HG03520 (cell line): ENCODE measurements around the gene HSPA5.
"Not testable (repeated sequence)": the region's sequence is repeated elsewhere in the genome, so short reads cannot be mapped to it uniquely, and the experiment has no call there.

Source experiments
- ATAC-seq: cut with Tn5 transposase; IDR thresholded peaks from one replicate; pipeline ENCODE4 v1.9.1; 2021; ENCODE audit warnings: mild to moderate bottlenecking, moderate library complexity; ENCODE audit not compliant: unreplicated experiment

HSPA5 gene

DNA sequence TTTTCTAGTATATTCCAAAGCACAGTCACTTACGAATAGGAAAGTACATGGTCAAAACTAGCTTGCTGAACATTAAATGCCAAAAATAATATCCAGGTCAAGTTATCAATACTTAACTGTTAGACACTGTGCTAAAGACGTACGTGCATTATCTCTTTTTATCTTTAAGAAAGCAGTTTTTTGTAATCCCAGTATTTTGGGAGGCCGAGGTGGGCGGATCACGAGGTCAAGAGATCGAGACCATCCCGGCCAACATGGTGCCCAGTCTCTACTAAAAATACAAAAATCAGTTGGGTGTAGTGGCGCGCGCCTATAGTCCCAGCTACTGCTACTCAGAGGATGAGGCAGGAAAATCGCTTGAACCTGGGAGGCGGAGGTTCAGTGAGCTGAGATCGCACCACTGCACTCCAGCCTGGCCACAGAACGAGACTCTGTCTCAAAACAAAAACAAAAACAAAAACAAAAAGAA lies 2.7 kb upstream of the HSPA5 start:
- ATAC-seq = no peak

DNA sequence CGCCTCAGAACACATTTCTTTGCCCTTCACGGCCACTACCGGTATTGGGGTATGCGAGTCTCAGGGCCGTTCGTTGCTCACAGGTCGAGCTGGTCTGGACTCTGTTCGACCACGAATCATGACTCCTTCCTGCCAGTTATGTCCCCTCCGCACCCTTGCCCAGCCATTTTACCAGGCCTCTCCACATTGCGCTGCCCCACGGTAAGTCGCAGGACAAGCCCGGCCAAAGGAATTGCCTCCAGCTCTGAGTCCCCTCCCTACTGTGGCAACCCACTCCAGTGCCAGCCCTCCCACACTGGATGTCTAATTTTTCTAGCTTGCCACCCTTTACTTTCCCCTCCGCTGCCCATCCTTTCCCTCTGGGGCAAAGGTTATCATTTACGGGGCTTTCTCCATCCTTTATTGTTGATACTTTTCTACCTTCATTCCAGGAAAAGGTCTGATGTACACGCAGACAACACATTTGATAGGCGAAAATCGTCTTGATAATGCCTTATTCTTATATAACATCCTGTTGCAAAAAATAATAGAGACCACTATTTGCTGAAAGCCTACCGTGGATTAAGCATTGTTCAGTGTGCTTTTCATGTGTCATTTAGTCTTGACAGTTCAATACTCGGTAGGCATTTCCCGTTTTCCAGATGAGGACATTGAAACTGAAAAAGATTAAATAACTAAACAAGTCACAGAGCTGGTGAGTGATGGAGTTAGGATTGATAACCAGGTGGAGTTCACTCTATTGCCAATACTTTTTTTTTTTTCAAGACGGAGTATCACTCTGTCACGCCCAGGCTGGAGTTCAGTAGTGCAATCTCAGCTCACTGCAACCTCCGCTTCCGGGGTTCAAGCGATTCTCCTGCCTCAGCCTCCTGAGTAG lies 958 bp upstream of the HSPA5 start:
- no peak for ATAC-seq

- peak; percentile 2 for ATAC-seq
These were observed 519 bp downstream of the HSPA5 start for GRCh38 chr9:125240649-125240999.

- ATAC-seq = no peak
These were observed 1.2 kb downstream of the HSPA5 start for GRCh38 chr9:125239631-125240597.

- no peak for ATAC-seq
These were observed 2.2 kb downstream of the HSPA5 start for GRCh38 chr9:125238915-125239446.

GRCh38 chr9:125238127-125238914 lies 2.8 kb downstream of the HSPA5 start:
- no peak for ATAC-seq

DNA sequence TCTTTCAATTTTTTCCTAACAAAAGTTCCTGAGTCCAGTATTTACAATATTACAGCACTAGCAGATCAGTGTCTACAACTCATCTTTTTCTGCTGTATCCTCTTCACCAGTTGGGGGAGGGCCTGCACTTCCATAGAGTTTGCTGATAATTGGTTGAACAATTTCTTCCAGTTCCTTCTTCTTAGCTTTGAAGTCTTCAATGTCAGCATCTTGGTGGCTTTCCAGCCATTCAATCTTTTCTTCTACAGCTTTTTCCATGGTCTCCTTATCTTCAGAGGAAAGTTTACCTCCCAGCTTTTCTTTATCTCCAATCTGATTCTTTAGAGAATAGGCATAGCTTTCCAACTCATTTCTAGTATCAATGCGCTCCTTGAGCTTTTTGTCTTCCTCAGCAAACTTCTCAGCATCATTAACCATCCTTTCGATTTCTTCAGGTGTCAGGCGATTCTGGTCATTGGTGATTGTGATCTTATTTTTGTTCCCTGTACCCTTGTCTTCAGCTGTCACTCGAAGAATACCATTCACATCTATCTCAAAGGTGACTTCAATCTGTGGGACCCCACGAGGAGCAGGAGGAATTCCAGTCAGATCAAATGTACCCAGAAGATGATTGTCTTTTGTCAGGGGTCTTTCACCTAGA lies 4.5 kb downstream of the HSPA5 start:
- not testable (repeated sequence) for ATAC-seq

GRCh38 chr9:125235804-125236519 lies 5.2 kb downstream of the HSPA5 start:
- no peak for ATAC-seq

DNA sequence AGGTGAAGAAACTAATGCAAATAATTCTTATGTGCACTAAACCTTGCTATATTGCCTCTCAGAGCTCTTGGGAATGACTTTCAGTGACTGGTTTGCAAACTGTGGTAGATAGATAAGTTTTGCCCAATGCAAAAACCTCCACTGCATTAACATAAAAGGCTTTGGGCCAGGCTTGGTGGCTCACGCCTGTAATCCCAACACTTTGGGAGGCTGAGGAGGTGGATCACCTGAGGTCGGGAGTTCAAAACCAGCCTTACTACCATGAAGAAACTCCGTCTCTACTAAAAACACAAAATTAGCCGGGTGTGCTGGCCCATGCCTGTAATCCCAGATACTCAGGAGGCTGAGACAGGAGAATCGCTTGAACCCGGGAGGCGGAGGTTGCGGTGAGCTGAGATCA lies 7.0 kb downstream of the HSPA5 start:
- not testable (repeated sequence) for ATAC-seq

GRCh38 chr9:125233678-125234077 lies 7.5 kb downstream of the HSPA5 start:
- no peak for ATAC-seq

GRCh38 chr9:125227761-125228160 lies 13.4 kb downstream of the HSPA5 start:
- ATAC-seq = no peak

DNA sequence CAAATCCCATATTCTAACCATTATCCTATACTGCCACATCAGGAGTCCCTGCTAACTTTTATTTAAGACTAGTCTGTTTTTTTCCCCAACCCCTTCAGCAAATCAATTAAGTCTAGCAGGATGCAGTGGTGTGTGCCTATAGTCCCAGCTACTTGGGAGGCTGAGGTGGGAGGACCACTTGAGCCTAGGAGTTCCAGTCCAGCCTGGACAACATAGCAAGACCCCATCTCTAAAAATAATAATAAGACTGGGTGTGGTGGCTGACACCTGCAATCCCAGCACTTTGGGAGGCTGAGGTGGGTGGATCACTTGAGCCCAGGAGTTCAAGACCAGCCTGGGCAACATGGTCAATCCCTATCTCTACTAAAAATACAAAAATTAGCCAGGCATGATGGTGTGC lies 16.3 kb downstream of the HSPA5 start:
- ATAC-seq = not testable (repeated sequence)

DNA sequence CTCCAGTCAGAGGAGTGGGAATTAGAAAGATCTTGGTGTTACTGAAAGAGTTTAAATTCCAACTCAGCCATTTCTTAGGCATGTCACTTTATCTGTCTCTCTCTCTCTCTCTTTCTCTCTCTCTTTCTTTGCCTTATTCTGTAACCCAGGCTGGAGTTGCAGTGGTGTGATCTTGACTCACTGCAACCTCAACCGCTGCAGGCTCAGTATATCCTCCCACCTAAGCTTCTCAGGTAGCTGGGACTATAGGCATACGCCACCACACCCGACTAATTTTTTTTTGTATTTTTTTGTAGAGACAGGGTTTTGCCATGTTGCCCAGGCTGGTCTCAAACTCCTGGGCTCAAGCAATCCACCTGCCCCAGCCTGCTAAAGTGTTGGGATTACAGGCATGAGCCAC lies 22.5 kb downstream of the HSPA5 start:
- no peak for ATAC-seq

- no peak for ATAC-seq
These were observed 27.0 kb downstream of the HSPA5 start for GRCh38 chr9:125214186-125214585.

- ATAC-seq = no peak
These were observed 36.7 kb downstream of the HSPA5 start for GRCh38 chr9:125204477-125204876.

DNA sequence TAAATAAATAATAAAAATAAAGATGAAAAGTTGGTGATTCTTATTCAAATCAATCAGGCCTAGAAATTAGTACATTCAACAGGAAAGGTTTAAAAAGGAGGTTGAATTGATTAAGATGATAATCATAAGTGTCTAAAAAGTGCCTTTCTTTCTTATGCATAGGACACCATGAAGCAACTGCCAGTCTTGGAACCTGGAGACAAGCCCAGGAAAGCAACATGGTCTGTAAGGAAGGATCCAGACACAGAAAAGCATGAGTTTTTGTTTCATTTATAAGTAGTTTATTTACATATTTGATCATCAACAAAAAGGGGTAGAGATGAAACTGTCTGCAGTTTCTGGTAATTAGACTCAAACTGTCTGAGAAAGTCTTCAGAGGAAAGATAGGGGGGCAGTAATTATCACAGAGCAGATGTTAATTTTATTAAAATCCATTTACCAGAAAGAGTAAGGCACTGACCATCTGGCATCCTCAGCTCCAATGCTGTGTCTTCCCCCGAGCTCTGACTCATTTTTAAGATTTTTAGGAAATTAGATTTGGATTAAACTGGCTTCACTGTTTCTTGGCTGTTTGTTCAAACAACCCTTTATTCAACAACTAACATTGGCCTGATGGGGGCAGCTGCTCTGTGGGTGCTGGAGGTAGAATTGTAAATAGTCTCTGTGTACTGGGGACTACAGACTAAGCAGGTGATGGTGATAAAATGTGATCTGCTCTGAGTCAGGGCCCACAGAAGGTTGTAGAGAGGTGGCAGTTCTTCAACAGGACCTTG lies 38.1 kb downstream of the HSPA5 start:
- ATAC-seq = no peak

- peak; percentile 97 for ATAC-seq
These were observed 40.7 kb downstream of the HSPA5 start, which contains the start of gene RABEPK for GRCh38 chr9:125200216-125201047. TSS of gene RABEPK (plus strand) at chr9:125200542. CDS start at chr9:125203014, 2,472 bp downstream.

DNA sequence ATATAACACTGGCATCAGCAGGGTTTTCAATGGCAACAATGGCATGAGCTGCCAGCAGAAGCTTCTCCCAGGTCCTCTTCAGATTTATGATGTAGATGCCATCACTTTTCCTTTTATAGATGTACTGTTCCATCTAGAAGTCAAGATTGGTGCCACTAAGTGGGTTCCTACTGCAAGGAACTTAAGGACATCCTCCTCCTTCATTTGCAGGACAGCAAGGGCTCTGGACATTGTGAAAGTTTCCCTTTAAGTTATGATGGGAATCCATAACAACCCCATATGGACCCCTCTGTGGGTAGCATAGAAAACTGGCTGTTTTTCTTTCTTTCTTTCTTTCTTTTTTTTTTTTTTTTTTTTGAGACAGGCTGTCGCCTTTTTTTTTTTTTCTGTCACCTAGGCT lies 45.6 kb downstream of the HSPA5 start:
- not testable (repeated sequence) for ATAC-seq
